Heart left ventricle (tissue), 13 donors: Measurements from ENCODE around the gene PAFAH1B2.
"Not testable (repeated sequence)": the region's sequence is repeated elsewhere in the genome, so short reads cannot be mapped to it uniquely, and the experiment has no call there.

Experiments
- POLR2A ChIP-seq, 2 donors: fragments of 450-650 bp; IDR thresholded peaks; one replicate each; pipeline ENCODE4 v1.6.1; 2017; ENCODE audit warnings: antibody characterized with exemption in 2 of 2, mild to moderate bottlenecking in 2 of 2, moderate library complexity in 2 of 2
- TF ChIP-seq, protein P1 (sequence below), 12 donors: fragments of 200-600 bp; sonication (generic) in 4 of 12; IDR thresholded peaks; one replicate each; pipeline versions ENCODE4 v1.5.0 to v1.8.0; 2018 to 2022; ENCODE audit warnings: antibody characterized with exemption in 12 of 12, mild to moderate bottlenecking in 5 of 12
- donor health status: ischemic (EF 13 %, LVEDD 7.1; RV severe dilation, severe dysfunction).
- donor health status: DM: no; HTN: yes; CAD: no.
- donor health status: DM: no; HTN: no; CAD: no.
- donor health status: ischemic (EF 25% LVEDD 6.9; RV normal size, moderate dysfunction).
- donor health status: ischemic (EF 25% LVEDD 5.7; RV mildly dilated, moderate dysfunction).
- donor health status: ischemic (EF 35%, LVEDD 5.7; RV mildly dilated, moderate dysfunction).
- donor health status: nonischemic (EF 11% LVEDD 7.7; RV severe dilation, severe dysfunction).
- donor health status: DM: yes; HTN: yes; CAD: no.
- donor health status: PGD.
- donor health status: ischemic (EF 29% LVEDD 5.4; RV normal size, mild dysfunction).
- donor health status: nonischemic (EF 23%, LVEDD 6.1; RV moderate dilation, normal function).

- TF ChIP-seq, protein P1, sequence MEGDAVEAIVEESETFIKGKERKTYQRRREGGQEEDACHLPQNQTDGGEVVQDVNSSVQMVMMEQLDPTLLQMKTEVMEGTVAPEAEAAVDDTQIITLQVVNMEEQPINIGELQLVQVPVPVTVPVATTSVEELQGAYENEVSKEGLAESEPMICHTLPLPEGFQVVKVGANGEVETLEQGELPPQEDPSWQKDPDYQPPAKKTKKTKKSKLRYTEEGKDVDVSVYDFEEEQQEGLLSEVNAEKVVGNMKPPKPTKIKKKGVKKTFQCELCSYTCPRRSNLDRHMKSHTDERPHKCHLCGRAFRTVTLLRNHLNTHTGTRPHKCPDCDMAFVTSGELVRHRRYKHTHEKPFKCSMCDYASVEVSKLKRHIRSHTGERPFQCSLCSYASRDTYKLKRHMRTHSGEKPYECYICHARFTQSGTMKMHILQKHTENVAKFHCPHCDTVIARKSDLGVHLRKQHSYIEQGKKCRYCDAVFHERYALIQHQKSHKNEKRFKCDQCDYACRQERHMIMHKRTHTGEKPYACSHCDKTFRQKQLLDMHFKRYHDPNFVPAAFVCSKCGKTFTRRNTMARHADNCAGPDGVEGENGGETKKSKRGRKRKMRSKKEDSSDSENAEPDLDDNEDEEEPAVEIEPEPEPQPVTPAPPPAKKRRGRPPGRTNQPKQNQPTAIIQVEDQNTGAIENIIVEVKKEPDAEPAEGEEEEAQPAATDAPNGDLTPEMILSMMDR (IDR thresholded peaks at IDR 0.05): not testable (repeated sequence)
- not testable (repeated sequence) for TF ChIP-seq POLR2A (IDR thresholded peaks at IDR 0.05)
These were observed 64.6 kb downstream of the PAFAH1B2 start for GRCh38 chr11:117208710-117209109.
